HG02852 (cell line): ENCODE data around the gene ARHGEF12.

Experiments
- ATAC-seq: cut with Tn5 transposase; IDR thresholded peaks from one replicate; pipeline ENCODE4 v1.9.1; 2021; ENCODE audit warnings: mild to moderate bottlenecking, moderate library complexity; ENCODE audit not compliant: unreplicated experiment

Gene ARHGEF12

DNA sequence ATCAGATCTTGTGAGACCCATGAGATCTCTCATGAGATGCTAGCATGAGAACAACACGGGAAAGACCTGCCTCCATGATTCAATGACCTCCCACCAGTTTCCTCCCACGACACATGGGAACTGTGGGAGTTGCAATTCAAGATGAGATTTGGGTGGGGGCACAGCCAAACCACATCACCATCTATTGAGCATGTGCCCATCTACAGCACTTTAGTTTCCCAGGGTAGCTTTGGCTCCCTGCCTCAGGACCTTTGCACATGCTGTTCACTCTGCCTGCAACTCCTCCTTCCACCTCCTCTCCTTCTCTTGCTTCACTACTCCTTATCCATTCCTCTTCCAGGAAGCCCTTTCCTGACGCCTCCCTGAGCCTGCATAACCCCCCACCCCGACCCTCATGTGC is 192.5 kb downstream of the ARHGEF12 start:
- no peak for ATAC-seq

DNA sequence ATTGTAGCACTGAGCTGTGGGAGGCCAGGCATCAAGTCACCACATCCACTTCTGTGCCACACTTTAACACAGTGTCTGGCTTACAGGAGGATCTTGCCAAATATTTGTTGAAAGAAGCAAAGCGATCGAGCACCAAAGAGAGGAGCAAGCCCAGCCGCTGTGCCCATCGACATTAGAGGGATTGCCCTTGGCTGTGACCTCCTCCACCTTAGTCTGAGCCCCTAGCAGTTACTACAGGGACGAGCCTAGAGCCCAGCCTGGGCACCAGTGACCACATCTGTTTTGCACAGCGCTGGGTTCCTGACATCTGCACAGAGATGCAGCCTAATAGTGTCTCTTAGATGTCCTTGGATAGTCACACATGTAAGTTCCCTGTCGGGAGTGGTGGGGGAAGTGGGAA is 193.0 kb downstream of the ARHGEF12 start:
- ATAC-seq = no peak

- ATAC-seq = no peak
Measured at GRCh38 chr11:120529911-120530310, 193.7 kb downstream of the ARHGEF12 start.

- no peak for ATAC-seq
Measured at GRCh38 chr11:120532082-120532831, 196.0 kb downstream of the ARHGEF12 start.

GRCh38 chr11:120532832-120533196 is 196.6 kb downstream of the ARHGEF12 start:
- ATAC-seq = no peak

- ATAC-seq = no peak
Measured at GRCh38 chr11:120536091-120536796, 200.0 kb downstream of the ARHGEF12 start.

DNA sequence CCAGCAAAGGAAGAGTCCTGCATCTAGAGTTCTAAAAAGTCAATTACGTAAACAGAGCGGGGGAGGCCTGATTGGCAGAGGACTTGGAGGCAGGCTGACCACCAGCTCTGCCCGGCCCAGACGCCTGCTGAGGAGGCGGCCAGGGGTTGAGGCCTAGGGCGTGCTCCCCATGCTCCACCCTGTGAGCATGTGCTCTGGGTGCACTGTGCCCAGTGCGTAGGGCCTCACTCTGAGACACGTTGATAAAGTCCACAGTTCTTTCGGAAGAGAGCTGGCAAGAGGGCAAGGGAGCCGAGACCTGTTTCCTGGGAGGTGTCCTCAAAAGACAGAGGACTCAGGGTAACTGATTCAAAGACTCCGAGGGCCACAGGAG is 200.6 kb downstream of the ARHGEF12 start:
- no peak for ATAC-seq

GRCh38 chr11:120537996-120538395 is 201.8 kb downstream of the ARHGEF12 start:
- no peak for ATAC-seq

GRCh38 chr11:120538707-120539106 is 202.5 kb downstream of the ARHGEF12 start:
- no peak for ATAC-seq
